A549 treated with CORT108297 at 1 μM for 4 hours (cell line): Measurements from ENCODE around the gene SUOX. TPM values are rescaled to one million over a fixed set of nuclear protein-coding genes. Genes with fewer than 3 reads are reported as not detected.

Experiments
- total RNA-seq: library from RNA; stranded (reverse); fragments of 200-300 nt; extraction: Qiagen RNA extraction; gene quantifications from 5 replicates; pipeline ENCODE4 v1.2.3, GENCODE V29; 2022

The SUOX gene
- 7.9 to 10.5 TPM (median 9.1 TPM) in 5 replicates for total RNA-seq

DNA sequence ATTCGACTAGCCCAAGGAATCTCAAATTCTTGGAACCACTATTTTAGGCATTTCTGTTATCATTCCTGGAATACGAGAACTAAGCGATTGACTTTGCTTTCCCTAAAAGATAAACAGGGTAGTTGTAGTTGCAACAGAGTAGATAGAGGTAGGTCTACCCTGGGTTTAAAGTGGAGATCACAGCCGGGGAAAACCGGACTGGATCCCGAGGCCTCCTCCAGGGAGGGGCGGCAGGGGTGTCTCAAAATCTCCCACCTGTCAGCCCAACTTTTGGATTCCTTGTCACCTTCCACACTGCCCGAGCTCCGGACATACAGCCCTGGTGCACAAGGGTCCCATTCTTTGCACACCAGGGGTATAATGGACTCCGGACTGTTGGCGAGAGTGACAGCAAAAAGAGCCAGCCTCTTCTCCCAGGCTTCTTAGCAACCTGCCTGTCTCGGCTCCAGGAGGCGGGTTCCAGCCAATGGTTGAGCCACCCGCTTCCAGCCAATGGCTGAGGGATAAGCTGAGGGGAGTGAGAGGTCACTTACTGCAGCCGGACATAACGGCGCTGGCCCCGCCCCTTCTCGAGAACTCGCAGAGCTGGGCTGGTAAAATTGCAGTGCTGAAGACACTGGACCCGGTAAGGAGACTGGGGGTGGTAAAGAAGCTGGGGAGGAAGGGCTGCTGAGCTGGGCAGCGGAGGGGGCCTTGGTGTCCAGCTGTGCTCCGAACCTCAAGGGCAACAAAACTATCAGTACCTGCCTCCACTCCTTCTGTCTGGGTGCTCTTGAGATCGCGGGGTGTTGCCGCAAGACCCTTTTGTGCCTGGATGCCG is at the start of gene SUOX:
TSS of gene SUOX (plus strand) at position 562 of the 820 bp plus-strand sequence. CDS start 4,946 bp downstream, outside the sequence.

DNA sequence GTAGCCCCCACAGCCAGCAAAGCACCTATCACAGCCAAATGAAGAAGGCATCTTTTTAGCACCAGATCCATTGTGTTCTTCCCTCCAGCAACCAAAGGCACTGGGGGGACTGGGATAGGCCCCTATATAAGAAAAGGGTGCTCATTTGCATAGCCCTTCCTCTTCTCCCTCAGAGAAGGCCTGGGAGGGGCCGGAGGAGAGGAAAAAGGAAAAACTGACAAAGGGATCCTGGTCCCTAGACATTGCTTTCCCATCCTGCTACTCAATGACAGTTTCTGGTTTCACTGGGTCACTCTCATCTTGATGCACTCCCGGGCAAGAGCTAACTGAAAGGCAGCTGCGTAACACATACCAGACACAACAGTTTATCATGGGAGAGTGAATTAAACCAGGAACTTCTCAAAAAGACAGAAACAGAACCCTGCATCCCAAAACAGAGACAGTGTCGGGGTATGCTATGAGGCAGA is 31.1 kb upstream of the SUOX start, which contains the start of gene PMEL:
TSS of gene PMEL (minus strand) at position 102 of the 467 bp plus-strand sequence. CDS start at position 71, 31 bp downstream.

DNA sequence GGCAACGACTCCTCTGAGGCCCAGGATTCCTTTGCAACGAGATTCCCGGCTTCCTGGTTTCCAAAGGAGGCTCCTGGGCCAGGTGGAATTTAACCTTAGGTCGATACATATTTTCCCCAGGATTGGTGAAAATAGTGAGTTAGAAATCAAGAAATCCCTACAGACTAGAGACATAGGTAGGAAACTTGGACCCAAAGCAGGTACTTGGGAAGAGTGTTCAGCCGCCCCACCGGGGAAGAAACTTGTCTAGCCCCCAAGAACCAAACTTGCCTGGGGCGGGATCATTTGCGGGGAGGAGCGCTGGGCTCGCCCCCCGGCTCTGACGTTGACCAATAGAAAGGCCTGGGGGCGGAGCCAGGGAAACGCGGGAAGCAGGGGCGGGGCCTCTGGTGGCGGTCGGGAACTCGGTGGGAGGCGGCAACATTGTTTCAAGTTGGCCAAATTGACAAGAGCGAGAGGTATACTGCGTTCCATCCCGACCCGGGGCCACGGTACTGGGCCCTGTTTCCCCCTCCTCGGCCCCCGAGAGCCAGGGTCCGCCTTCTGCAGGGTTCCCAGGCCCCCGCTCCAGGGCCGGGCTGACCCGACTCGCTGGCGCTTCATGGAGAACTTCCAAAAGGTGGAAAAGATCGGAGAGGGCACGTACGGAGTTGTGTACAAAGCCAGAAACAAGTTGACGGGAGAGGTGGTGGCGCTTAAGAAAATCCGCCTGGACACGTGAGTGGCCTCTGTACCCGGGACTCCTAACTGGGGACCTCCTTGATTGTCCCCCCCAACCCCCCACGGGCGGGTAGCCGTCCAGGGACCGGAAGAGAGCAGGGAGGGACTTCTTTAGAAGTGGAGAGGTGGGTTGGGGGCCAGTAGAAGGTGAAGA is 30.4 kb upstream of the SUOX start, which contains the start of gene CDK2:
TSS of gene CDK2 (plus strand) at position 423 of the 874 bp plus-strand sequence. CDS start at position 602, 179 bp downstream.

DNA sequence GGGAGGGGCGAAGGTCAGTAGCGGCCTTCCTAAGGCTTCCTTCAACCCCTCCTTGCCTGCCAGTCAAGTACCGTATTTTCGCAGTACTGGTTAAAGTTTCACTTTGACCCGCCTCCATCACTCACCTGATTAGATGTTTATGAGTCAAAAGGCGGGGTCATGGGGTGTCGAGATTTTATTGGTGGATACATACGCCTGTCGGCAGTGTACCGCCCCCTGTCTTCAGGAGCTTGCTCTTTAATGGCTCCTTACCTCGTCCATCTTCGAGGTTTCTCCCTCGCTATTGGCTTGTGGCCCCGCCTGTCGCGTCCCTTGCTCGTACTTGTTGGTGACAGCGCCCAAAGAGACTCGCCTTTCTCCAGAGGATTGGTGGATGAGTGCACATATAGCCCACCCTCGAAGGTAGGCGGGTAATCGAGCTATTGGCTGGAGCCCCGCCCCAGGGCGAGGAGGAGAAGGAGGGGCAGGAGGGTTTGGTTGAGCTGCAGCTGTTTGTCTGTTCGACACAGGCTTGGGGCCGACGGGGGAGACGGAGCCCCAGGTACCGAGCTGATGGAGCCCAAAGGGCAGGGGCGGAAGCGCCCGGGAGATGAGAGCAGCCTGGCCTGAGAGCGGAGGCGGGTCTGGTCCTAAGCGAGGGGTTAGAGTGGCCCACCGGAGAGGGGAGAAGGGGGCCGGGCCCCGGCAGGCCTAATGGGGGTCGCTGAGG is 23.3 kb upstream of the SUOX start, which contains the start of gene RAB5B:
TSS of gene RAB5B (plus strand) at position 480 of the 709 bp plus-strand sequence. CDS start 12,883 bp downstream, outside the sequence.

DNA sequence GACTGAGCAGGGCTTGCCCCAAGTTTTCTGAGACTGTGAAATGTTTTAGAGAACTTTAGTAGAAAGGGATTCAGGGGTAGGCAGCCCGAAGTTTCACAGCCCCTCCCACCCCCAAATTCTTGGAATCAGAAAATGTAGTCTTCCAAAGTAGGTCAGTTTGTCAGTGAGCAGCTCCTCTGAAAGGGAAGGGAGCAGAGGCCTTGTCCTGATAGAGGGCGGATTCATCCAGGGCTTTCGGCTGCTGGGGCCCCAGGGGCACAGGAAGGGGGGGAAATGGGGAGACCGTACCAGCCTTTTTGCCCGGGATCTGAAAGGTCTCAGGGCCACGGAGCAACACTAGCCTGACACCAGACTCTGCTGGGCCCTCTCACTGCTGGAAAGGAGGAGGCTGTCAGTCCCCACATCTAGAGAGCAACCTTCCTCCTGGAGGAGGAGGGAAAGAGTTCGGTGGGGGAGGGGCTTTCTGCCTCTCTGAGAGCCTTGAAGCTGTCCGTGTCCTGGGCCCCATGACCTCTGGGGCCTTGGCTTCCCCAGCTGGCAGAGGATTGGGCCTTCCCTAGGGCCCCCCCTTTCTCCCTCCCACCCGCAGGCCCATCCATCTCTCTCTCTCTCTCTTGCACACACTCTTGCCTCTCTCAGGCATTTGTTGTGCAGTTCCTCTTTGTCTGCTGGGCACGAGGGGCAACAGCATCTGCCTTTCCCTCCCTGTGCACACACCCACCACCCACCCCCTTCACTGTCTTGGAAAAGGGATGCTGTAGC is 23.5 kb downstream of the SUOX start, which contains the start of gene IKZF4:
TSS of gene IKZF4 (plus strand) at position 621 of the 762 bp plus-strand sequence. CDS start 451 bp downstream, outside the sequence.

DNA sequence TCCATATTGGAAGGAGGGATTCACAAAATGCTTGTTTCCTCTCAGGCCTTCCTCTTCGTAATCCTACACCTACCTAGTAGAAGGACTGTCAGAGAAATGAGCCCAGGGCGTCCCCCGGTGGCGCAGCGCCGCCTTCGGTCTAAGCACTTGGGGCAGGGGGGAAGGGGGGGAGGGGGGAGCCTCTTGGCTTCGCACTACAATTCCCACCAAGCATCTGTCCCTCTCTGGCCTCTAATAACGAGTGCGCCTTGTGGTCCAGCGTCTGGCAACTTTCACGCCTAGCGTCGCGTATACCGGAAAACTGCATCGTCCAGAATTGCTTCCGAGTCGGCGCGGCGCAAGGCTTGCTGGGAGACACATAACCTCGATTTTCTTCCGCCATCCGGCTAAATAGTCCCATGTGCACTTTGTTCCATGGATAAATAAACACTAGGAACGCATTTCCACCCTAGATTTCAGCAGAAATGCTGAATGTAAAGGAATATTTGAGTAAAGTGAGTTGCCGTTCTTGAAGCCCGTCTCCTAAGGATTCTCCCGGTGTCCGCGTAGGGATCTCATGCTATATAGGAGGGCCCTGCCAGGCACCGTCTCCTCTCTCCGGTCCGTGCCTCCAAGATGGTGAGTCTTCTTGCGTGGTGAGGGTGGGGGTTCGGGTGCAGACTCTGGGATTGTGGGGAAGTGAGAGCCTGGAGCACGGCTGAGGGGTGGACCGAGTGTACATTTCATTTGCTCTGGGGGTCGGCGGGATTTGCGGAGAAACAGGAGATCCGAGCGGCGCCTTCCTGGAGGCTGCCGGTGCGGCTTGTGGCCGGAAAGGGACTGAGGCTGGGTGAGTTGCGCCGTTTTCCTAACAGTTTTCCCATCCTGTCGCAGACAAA is 44.7 kb downstream of the SUOX start, which contains the start of gene RPS26:
TSS of gene RPS26 (plus strand) at position 367 of the 878 bp plus-strand sequence. CDS start at position 616, 249 bp downstream.

Other genes with a start within 250 kb of the SUOX start
- 89.2 to 145 TPM (median 91.9 TPM) in 5 replicates for gene SARNP, start 179.6 kb upstream of the SUOX start, total RNA-seq
- gene ORMDL2, start 179.2 kb upstream of the SUOX start, total RNA-seq, result 78.5 to 105 TPM (median 98.4 TPM) in 5 replicates
- gene DNAJC14, start 167.7 kb upstream of the SUOX start, total RNA-seq, result 16.9 to 23.8 TPM (median 21.3 TPM) in 5 replicates
- gene MMP19, start 154.3 kb upstream of the SUOX start, total RNA-seq, result 0.07 to 0.31 TPM (median 0.22 TPM) in 5 replicates
- 37.2 to 39.7 TPM (median 38.6 TPM) in 5 replicates for gene PYM1, start 69.4 kb upstream of the SUOX start, total RNA-seq
- 14.3 to 21.8 TPM (median 17.7 TPM) in 5 replicates for gene DGKA, start 66.1 kb upstream of the SUOX start, total RNA-seq
- 0.77 to 1.0 TPM (median 0.89 TPM) in 5 replicates for gene PMEL, start 31.2 kb upstream of the SUOX start, total RNA-seq
- 46.4 to 60.7 TPM (median 57.7 TPM) in 5 replicates for gene CDK2, start 30.4 kb upstream of the SUOX start, total RNA-seq
- gene RAB5B, start 23.2 kb upstream of the SUOX start, total RNA-seq, result 27.1 to 36.8 TPM (median 34.3 TPM) in 5 replicates
- 1.9 to 3.6 TPM (median 2.2 TPM) in 5 replicates for gene IKZF4, start 23.8 kb downstream of the SUOX start, total RNA-seq
- gene RPS26, start 44.6 kb downstream of the SUOX start, total RNA-seq, result 654 to 868 TPM (median 725 TPM) in 5 replicates
- 1.0 to 1.8 TPM (median 1.6 TPM) in 5 replicates for gene ERBB3, start 82.9 kb downstream of the SUOX start, total RNA-seq
- 281 to 362 TPM (median 303 TPM) in 5 replicates for gene PA2G4, start 107.3 kb downstream of the SUOX start, total RNA-seq
- 4,645 to 5,946 TPM (median 5,878 TPM) in 5 replicates for gene RPL41, start 119.4 kb downstream of the SUOX start, total RNA-seq
- 2.2 to 3.5 TPM (median 3.0 TPM) in 5 replicates for gene ZC3H10, start 121.0 kb downstream of the SUOX start, total RNA-seq
- gene ESYT1, start 131.0 kb downstream of the SUOX start, total RNA-seq, result 61.9 to 73.2 TPM (median 68.2 TPM) in 5 replicates
- 70.7 to 88.4 TPM (median 84.6 TPM) in 5 replicates for gene MYL6B, start 155.3 kb downstream of the SUOX start, total RNA-seq
- gene MYL6, start 161.1 kb downstream of the SUOX start, total RNA-seq, result 2,099 to 2,877 TPM (median 2,163 TPM) in 5 replicates
- 29.0 to 40.5 TPM (median 39.1 TPM) in 5 replicates for gene SMARCC2, start 192.2 kb downstream of the SUOX start, total RNA-seq
- gene RNF41, start 224.6 kb downstream of the SUOX start, total RNA-seq, result 19.2 to 26.8 TPM (median 25.5 TPM) in 5 replicates
- 55.2 to 63.7 TPM (median 60.3 TPM) in 5 replicates for gene NABP2, start 227.1 kb downstream of the SUOX start, total RNA-seq
- gene SLC39A5, start 232.8 kb downstream of the SUOX start, total RNA-seq, result 0.09 TPM in 2 of 5 replicates, not detected in the others